Measurements from ENCODE around the gene HOXA3. TPM values are rescaled to one million over a fixed set of nuclear protein-coding genes. Genes with fewer than 3 reads are reported as not detected.
A peak's percentile ranks its signal among the peaks of the same experiment; 100 is the strongest.

Gene HOXA3
- total RNA-seq, 1 donor from 2014 or later: not detected

DNA sequence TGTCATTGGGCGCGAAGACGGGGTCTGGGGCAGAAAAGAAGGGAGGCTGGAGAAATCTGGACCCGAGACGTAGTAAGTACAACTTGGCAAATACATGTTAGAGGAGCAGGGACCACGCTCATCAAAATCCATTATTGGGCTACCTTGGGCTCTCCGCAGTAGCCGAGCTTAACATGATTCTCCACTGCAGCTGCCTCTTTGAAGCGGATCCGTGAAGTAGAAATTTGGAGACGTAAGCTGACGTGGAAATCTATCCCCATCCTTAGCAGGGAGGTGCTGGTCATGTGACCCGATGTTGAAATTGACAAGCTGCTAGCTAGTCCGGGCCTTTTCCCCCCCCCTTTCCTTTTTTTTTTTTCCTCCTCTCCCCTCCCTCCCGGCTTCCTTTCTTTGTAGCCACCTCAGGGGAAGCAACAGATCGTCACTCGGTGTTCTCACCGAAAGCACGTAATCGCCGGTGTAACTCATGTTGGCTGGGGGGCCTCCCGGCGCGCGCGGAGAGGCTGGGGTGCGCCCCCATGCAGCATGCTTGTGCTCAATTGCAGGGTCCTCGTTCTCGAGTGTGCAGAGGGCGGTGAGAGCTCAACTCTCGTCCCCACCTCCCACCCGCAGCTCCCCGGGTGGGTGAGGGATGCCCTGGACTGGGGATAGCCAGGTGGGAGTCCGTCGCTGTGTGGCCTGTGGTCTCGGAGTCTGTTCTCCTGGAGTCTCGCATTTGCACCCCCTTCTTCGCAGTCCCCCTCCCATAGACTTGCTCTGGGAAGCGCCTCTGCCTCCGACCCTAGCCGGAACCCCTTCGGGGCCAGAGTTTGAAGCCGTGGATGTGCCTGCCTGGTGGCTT is 32.9 kb upstream of the HOXA3 start, which contains the start of gene HOXA11:
Gene HOXA11 (minus strand): TSS at position 220 of the 841 bp plus-strand sequence. CDS start 88 bp downstream, at position 132.
- H3K36me3 ChIP-seq: no peaks in the 10 kb centered on the region
- peaks cover 17% of the 10 kb centered on the region for H3F3A ChIP-seq (ENCODE audit: low read depth)
- Mint-ChIP-seq H3K9me3 (peaks cover 13% of the 10 kb centered on the region), H3K27ac (no peak within 1 kb of the TSS), H3K4me1 (peaks cover 10% of the 10 kb centered on the region), H3K36me3 (no peaks in the 10 kb centered on the region), H3K4me3 (peak within 1 kb of the TSS; percentile 71), H3K27me3 (ENCODE audit: insufficient read depth, low read depth) (peaks cover 94% of the 10 kb centered on the region)
- peaks cover 14% of the 10 kb centered on the region for H3K4me1 ChIP-seq
- TF ChIP-seq EZH2 (IDR thresholded peaks at IDR 0.05): no peak
- TF ChIP-seq, protein P1, sequence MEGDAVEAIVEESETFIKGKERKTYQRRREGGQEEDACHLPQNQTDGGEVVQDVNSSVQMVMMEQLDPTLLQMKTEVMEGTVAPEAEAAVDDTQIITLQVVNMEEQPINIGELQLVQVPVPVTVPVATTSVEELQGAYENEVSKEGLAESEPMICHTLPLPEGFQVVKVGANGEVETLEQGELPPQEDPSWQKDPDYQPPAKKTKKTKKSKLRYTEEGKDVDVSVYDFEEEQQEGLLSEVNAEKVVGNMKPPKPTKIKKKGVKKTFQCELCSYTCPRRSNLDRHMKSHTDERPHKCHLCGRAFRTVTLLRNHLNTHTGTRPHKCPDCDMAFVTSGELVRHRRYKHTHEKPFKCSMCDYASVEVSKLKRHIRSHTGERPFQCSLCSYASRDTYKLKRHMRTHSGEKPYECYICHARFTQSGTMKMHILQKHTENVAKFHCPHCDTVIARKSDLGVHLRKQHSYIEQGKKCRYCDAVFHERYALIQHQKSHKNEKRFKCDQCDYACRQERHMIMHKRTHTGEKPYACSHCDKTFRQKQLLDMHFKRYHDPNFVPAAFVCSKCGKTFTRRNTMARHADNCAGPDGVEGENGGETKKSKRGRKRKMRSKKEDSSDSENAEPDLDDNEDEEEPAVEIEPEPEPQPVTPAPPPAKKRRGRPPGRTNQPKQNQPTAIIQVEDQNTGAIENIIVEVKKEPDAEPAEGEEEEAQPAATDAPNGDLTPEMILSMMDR (IDR thresholded peaks at IDR 0.05): no peak
- no peak for TF ChIP-seq EZH2phosphoT487 (IDR thresholded peaks at IDR 0.05)
- peaks cover 100% of the 10 kb centered on the region for H4K20me1 ChIP-seq (ENCODE audit: low read depth)
- DNase-seq (ENCODE audit: low spot score): no peak
- H3K4me3 ChIP-seq: no peak within 1 kb of the TSS
- peaks cover 100% of the 10 kb centered on the region for H3K27me3 ChIP-seq
- H3K9ac ChIP-seq: no peak within 1 kb of the TSS
- no peak within 1 kb of the TSS for H3K27ac ChIP-seq
- H3K4me2 ChIP-seq: peak within 1 kb of the TSS; percentile 36
- no peaks in the 10 kb centered on the region for H3K79me2 ChIP-seq (ENCODE audit: low read depth)
- no peak within 1 kb of the TSS for H2AFZ ChIP-seq (replicated peaks)
- no peaks in the 10 kb centered on the region for H3K9me3 ChIP-seq (ENCODE audit: low read depth)

DNA sequence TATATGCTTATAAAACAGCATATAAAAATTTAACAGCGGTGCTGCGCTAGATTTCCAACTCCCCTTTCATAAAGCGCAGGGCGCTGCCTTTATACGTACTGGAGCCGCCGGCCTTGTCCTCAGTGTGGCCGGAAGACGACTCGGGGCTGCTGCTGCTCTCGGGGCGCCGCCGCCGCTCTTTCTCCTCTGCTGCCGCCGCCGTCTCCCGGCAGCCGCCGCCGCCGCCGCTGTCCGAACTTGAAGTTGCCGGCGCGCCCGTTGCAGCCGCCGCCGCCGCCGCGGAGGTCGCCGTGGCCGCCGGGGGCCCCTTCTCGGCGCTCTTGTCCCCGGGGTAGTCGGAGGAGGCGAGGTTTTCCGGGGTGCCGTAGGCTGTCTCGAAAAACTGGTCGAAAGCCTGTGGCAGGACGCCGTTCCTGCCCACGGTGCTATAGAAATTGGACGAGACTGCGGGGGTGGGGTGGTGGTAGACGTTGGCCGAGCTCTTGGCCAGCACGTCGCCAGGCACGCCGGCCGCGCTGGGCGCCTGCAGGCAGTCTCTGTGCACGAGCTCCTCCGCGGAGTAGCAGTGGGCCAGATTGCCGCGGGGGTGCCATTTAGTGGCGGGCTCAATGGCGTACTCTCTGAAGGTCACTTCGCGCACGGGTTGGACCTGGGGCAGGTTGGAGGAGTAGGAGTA is 32.1 kb upstream of the HOXA3 start:
- H3K9me3 Mint-ChIP-seq: peaks cover 11% of the 10 kb centered on the region
- H4K20me1 ChIP-seq (ENCODE audit: low read depth): peaks cover 100% of the 10 kb centered on the region

DNA sequence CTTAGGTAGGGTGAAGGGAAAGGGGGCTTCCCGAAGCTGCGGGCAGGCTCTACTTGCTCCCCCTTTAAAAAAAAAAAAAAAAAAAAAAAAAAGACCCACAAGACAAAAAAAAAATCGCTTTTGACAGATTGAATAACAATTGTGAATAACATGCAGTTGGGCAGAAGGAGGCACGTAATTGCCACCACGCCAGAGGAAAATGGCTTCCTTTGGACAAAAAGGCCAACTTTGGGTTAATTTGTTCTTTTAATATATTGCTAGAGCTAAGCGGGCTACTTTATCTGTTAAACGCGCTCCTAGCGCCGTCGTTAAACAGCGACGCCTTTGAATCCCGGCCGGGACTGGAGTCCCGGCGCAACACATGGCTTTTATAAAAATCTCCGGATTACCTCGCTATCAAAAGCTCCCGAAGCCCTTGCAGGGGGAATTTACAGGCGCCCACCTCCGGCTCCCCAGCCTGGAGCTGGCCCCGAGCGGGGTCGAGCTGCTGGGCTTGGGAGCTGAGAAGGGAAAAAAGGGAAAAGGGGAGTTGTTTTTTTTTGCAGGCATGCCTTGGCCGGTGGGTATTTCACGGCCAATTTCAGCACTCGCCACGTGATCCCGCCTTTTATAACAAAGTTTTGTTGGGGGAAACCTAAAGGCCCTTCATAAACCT is 31.4 kb upstream of the HOXA3 start:
- Histone ChIP-seq H2AFZ (replicated peaks) (no peak overlapping the region), H3K9me3 (ENCODE audit: low read depth) (no peaks in the 10 kb centered on the region), H3F3A (ENCODE audit: low read depth) (peaks cover 17% of the 10 kb centered on the region), H3K4me2 (peak overlapping the region; percentile 57), H3K27me3 (peaks cover 100% of the 10 kb centered on the region), H3K4me1 (peaks cover 14% of the 10 kb centered on the region), H4K20me1 (ENCODE audit: low read depth) (peaks cover 100% of the 10 kb centered on the region), H3K27ac (no peak overlapping the region), H3K36me3 (no peaks in the 10 kb centered on the region), H3K79me2 (ENCODE audit: low read depth) (no peaks in the 10 kb centered on the region), H3K9ac (no peak overlapping the region), H3K4me3 (no peak overlapping the region)
- Mint-ChIP-seq H3K9me3 (peaks cover 18% of the 10 kb centered on the region), H3K27me3 (ENCODE audit: insufficient read depth, low read depth) (peaks cover 94% of the 10 kb centered on the region), H3K27ac (no peak overlapping the region), H3K4me1 (peaks cover 15% of the 10 kb centered on the region), H3K36me3 (no peaks in the 10 kb centered on the region), H3K4me3 (peak overlapping the region; percentile 71)
- TF ChIP-seq, protein P1 (IDR thresholded peaks at IDR 0.05): no peak
- TF ChIP-seq EZH2phosphoT487 (IDR thresholded peaks at IDR 0.05) (peak; percentile 88), EZH2 (IDR thresholded peaks at IDR 0.05) (peak; percentile 99)
- DNase-seq (ENCODE audit: low spot score): peak; percentile 57

More for the DNA sequence above, 32.1 kb upstream of the HOXA3 start:
- peak overlapping the region; percentile 36 for H3K4me2 ChIP-seq
- no peak overlapping the region for H2AFZ ChIP-seq (replicated peaks)
- H3K27ac Mint-ChIP-seq: no peak overlapping the region
- no peaks in the 10 kb centered on the region for H3K36me3 Mint-ChIP-seq
- peaks cover 14% of the 10 kb centered on the region for H3K4me1 Mint-ChIP-seq
- DNase-seq (ENCODE audit: low spot score): peak; percentile 48
- H3F3A ChIP-seq (ENCODE audit: low read depth): peaks cover 17% of the 10 kb centered on the region
- H3K4me1 ChIP-seq: peaks cover 14% of the 10 kb centered on the region
- H3K4me3 Mint-ChIP-seq: peak overlapping the region; percentile 55
- H3K4me3 ChIP-seq: no peak overlapping the region
- peaks cover 100% of the 10 kb centered on the region for H3K27me3 ChIP-seq
- no peak overlapping the region for H3K27ac ChIP-seq
- H3K36me3 ChIP-seq: no peaks in the 10 kb centered on the region
- no peaks in the 10 kb centered on the region for H3K9me3 ChIP-seq (ENCODE audit: low read depth)
- H3K9ac ChIP-seq: no peak overlapping the region
- TF ChIP-seq EZH2phosphoT487 (IDR thresholded peaks at IDR 0.05): peak; percentile 69
- TF ChIP-seq, protein P1 (IDR thresholded peaks at IDR 0.05): no peak
- peak; percentile 47 for TF ChIP-seq EZH2 (IDR thresholded peaks at IDR 0.05)
- H3K27me3 Mint-ChIP-seq (ENCODE audit: insufficient read depth, low read depth): peaks cover 94% of the 10 kb centered on the region
- H3K79me2 ChIP-seq (ENCODE audit: low read depth): no peaks in the 10 kb centered on the region

Measured in neural progenitor cell (in vitro differentiated cells).